KMS-11 (cell line): Measurements from ENCODE around the gene GRID1.

Source experiments
- H2AFZ ChIP-seq: fragments of 200-600 bp; sonication (generic); 2 replicates; pipeline ENCODE4 v1.6.1; 2016; ENCODE audit warnings: antibody characterized with exemption, mixed run types, low read depth
- H3K27ac ChIP-seq: fragments of 200-600 bp; sonication (generic); 2 replicates; pipeline ENCODE4 v1.6.1; 2016; ENCODE audit warnings: mild to moderate bottlenecking, mixed run types
- H3K27me3 ChIP-seq: fragments of 200-600 bp; sonication (generic); 2 replicates; pipeline ENCODE4 v1.6.1; 2017; ENCODE audit warnings: mild to moderate bottlenecking, low read depth, mixed run types, moderate library complexity; ENCODE audit not compliant: insufficient read depth
- H3K36me3 ChIP-seq: fragments of 200-600 bp; sonication (generic); 2 replicates; pipeline ENCODE4 v1.6.1; 2017; ENCODE audit warnings: mild to moderate bottlenecking, mixed run types; ENCODE audit not compliant: insufficient read depth
- H3K4me1 ChIP-seq: fragments of 200-600 bp; sonication (generic); 2 replicates; pipeline ENCODE4 v1.6.1; 2016; ENCODE audit warnings: mild to moderate bottlenecking, low read depth, mixed run types; ENCODE audit not compliant: poor library complexity, severe bottlenecking
- H3K4me2 ChIP-seq: fragments of 200-600 bp; sonication (generic); 2 replicates; pipeline ENCODE4 v1.7.0; 2016; ENCODE audit warnings: mild to moderate bottlenecking, mixed run types
- H3K4me3 ChIP-seq: fragments of 200-600 bp; sonication (generic); IDR thresholded peaks from 2 replicates; pipeline ENCODE4 v1.6.1; 2017; ENCODE audit warnings: low read depth, low read length, mixed read lengths; ENCODE audit not compliant: insufficient read depth
- H3K79me2 ChIP-seq: fragments of 200-600 bp; sonication (generic); 2 replicates; pipeline ENCODE4 v1.6.1; 2016; ENCODE audit warnings: low read depth, mixed run types; ENCODE audit not compliant: insufficient read depth
- H3K9ac ChIP-seq: fragments of 200-600 bp; sonication (generic); 2 replicates; pipeline ENCODE4 v1.6.1; 2016; ENCODE audit warnings: mild to moderate bottlenecking, mixed run types
- H4K20me1 ChIP-seq: fragments of 200-600 bp; sonication (generic); 2 replicates; pipeline ENCODE4 v1.6.1; 2016; ENCODE audit warnings: mild to moderate bottlenecking, mixed run types; ENCODE audit not compliant: insufficient read depth
- TF ChIP-seq, protein P1 (sequence below): fragments of 200-600 bp; sonication (generic); conservative IDR thresholded peaks from 2 replicates; pipeline ENCODE4 v1.6.1; 2017; ENCODE audit warnings: low read depth, mild to moderate bottlenecking, antibody characterized with exemption, low read length, moderate library complexity, mixed read lengths

The GRID1 gene

DNA sequence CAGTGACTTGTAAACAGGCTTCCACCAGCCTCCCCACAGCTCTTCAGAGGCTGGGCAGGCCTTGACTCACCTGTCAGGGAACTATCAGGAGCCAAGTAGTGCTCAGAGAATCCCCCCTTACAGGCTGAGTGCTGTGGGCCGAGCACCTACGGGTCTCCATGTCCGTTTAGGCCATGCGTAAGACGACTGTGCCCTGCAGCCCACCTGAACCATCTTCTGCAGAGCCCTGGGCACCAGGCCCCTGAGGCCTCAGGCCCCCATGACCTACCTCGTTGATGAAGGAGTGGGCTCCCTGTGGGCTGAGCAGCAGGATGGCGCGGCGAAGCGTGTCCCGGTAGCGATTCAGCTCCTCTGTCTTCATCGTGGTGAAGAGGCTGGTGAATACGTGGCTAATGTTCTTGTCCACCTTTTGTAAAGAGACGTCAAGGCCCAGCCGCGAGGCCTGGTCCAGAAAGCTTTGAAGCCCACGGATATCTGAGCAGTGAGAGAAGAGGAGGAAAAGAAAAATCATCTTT lies 228.0 kb downstream of the GRID1 start:
- no peaks in the 10 kb centered on the region for H3K4me1 ChIP-seq
- H3K27me3 ChIP-seq = no peaks in the 10 kb centered on the region
- no peak overlapping the region for H2AFZ ChIP-seq
- H3K27ac ChIP-seq = no peak overlapping the region
- no peak overlapping the region for H3K4me2 ChIP-seq
- H3K9ac ChIP-seq = no peak overlapping the region
- TF ChIP-seq, protein P1, sequence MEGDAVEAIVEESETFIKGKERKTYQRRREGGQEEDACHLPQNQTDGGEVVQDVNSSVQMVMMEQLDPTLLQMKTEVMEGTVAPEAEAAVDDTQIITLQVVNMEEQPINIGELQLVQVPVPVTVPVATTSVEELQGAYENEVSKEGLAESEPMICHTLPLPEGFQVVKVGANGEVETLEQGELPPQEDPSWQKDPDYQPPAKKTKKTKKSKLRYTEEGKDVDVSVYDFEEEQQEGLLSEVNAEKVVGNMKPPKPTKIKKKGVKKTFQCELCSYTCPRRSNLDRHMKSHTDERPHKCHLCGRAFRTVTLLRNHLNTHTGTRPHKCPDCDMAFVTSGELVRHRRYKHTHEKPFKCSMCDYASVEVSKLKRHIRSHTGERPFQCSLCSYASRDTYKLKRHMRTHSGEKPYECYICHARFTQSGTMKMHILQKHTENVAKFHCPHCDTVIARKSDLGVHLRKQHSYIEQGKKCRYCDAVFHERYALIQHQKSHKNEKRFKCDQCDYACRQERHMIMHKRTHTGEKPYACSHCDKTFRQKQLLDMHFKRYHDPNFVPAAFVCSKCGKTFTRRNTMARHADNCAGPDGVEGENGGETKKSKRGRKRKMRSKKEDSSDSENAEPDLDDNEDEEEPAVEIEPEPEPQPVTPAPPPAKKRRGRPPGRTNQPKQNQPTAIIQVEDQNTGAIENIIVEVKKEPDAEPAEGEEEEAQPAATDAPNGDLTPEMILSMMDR = no peak
- H3K36me3 ChIP-seq = no peaks in the 10 kb centered on the region
- no peaks in the 10 kb centered on the region for H4K20me1 ChIP-seq
- H3K79me2 ChIP-seq = no peaks in the 10 kb centered on the region
- H3K4me3 ChIP-seq = no peak overlapping the region

DNA sequence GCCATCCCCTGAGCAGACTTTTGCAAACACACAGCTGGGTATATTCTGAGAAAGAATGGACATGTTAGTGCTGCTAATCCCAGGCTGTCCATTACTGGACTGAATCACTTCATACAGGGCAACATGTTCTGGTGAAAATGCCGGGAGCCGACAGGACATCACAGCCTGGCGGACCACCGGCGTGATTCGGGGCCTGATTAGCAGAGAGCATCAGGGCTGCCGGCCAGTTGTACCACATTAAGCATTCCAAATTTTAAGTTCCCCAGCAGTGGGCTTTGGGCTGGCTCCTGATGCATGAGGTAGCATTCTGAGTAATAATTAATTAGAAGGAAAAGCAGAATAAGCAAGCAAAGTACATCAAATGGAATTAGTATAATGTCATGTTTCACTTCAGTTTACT lies 229.0 kb downstream of the GRID1 start:
- no peak overlapping the region for H2AFZ ChIP-seq
- no peak overlapping the region for H3K4me2 ChIP-seq
- H3K36me3 ChIP-seq = no peaks in the 10 kb centered on the region
- H3K79me2 ChIP-seq = no peaks in the 10 kb centered on the region
- H4K20me1 ChIP-seq = no peaks in the 10 kb centered on the region
- no peaks in the 10 kb centered on the region for H3K4me1 ChIP-seq
- TF ChIP-seq, protein P1 = no peak
- no peaks in the 10 kb centered on the region for H3K27me3 ChIP-seq
- H3K9ac ChIP-seq = no peak overlapping the region
- H3K27ac ChIP-seq = no peak overlapping the region
- H3K4me3 ChIP-seq = no peak overlapping the region

DNA sequence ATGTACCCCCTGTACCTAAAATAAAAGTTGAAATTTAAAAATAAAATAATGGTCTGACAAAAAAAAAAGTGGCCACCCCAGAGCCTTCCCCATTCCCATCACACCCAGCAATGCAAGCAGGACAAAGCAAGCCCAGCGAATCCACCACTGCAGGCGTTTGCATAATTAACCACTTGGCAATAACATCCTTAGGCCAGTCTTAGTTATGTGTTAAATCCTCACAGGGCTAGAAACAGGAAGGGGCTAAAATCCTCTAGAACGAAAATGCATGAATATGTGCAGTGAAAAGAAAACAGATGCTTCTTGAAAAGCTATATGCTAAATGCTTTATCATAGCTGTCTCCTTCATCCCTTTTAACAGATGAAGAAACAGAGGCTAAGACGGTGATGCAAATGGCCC lies 229.7 kb downstream of the GRID1 start:
- Histone ChIP-seq H3K79me2 (no peaks in the 10 kb centered on the region), H3K4me2 (no peak overlapping the region), H4K20me1 (no peaks in the 10 kb centered on the region)

DNA sequence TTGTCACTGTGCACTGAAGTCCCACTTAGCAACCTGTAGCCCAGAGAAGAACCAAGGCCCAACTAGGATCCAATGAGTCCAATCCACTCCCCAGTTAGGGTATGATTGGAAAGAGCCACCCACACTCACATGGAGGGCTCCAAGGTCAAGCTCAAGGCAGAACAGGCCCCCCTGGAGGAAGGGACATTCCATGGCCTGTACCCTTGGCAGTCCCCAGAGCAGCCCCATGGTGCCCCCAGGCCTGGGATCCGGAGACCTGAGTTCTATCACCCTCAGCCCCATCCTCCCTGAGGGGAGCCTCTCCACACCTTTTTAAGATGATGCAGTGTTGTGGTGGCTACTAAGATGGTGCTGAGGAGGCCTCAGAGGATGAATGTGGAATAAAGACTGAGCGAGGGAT lies 231.4 kb downstream of the GRID1 start:
- Histone ChIP-seq H3K4me3 (no peak overlapping the region), H3K36me3 (no peaks in the 10 kb centered on the region), H3K4me1 (no peaks in the 10 kb centered on the region), H3K4me2 (no peak overlapping the region), H3K27me3 (no peaks in the 10 kb centered on the region), H4K20me1 (no peaks in the 10 kb centered on the region), H3K79me2 (no peaks in the 10 kb centered on the region), H3K27ac (no peak overlapping the region), H2AFZ (no peak overlapping the region), H3K9ac (no peak overlapping the region)
- TF ChIP-seq, protein P1 = no peak

More for the DNA sequence above, 229.7 kb downstream of the GRID1 start:
- no peaks in the 10 kb centered on the region for H3K27me3 ChIP-seq
- no peaks in the 10 kb centered on the region for H3K4me1 ChIP-seq
- H3K27ac ChIP-seq = no peak overlapping the region
- no peak overlapping the region for H3K4me3 ChIP-seq
- H3K9ac ChIP-seq = no peak overlapping the region
- TF ChIP-seq, protein P1 = no peak
- no peak overlapping the region for H2AFZ ChIP-seq
- H3K36me3 ChIP-seq = no peaks in the 10 kb centered on the region
